ENCODE data around the gene KIF14. TPM values are rescaled to one million over a fixed set of nuclear protein-coding genes. Genes with fewer than 3 reads are reported as not detected.

Gene KIF14
- total RNA-seq, 1 donor from 2014 or later, result 0.11 TPM

DNA sequence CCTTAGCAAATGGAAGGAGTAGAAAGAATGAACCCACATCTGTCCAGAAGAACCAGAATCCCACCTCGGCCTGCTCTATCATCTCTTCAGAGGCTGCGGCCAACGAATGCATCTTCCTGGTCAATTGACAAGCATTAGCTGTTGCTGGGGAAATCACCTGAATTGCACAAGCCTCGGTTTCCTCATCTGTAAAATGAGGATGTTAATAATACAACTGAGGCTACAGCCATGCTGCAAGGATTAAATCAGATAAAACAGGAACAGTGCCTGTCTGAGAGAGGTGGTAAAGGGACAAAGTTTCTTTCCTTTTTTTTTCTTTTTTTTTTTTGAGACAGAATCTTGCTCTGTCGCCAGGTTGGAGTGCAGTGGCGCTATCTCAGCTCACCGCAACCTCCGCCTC, 99.8 kb downstream of the KIF14 start:
- no peak for ATAC-seq
- DNase-seq (ENCODE audit: missing footprints), result no peak
- intact Hi-C loops (cut with DNase I), result no loop called here

DNA sequence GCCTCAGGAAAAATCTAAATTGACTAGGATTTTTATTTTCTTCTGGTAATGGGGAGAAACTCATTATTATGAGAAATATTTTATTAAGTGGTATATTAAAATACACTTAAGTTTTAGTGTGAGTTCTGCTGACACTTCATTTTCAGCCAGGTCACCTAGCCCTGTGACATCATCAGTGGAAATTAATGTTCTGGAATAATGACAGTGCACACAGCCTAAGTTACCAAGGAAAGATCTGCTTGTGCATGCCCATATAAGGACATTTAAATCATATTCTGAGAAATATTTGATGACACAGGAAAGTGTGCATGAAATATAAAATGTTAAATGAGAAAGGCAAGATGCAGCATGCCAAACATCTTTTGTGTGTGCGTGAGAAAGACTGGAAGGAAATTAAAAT, 102.0 kb downstream of the KIF14 start:
- ATAC-seq, result no peak
- intact Hi-C loops (cut with DNase I), result no loop called here
- no peak for DNase-seq (ENCODE audit: missing footprints)

DNA sequence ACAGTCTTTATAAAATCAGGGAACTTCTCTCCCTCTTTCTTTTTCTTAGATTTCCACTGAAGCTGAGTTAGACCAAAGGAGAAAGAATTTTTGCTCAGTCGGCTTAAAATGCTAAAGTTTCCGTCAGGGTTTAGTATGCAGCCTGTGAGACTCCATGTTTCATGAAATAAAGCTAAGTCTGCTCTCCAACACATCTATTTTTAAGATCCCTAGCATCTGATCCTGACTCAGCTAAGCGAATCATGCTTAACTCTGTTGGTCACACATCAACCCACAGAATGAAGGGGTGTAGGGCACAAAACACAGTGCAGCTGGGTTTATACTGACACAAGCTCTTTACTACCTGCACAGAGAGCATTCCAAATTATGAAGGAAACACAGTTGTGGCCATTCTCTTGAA, 108.4 kb downstream of the KIF14 start:
- ATAC-seq, result no peak
- intact Hi-C loops (cut with DNase I), result no loop called here
- DNase-seq (ENCODE audit: missing footprints), result no peak

DNA sequence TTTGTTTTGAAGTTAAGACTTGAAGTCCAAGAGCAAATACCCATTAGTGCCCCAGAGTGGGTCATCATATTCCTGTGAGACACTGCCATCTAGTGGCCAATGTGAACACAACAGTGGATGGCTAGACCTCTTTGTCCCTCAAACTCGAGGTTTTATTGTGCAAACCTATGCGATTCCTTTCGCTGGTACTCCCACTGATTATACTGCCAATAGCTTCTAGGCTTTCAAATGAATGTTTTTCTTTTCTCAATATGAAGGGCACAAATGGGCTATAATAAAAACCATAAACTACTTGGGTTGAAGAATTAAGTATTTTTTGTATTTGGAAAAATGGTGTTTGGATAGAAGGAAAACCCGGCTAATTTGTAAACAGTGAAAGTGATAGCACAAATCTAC, 110.3 kb downstream of the KIF14 start:
- intact Hi-C loops (cut with DNase I), result no loop called here
- peak; percentile 79 for ATAC-seq
- DNase-seq (ENCODE audit: missing footprints), result no peak

DNA sequence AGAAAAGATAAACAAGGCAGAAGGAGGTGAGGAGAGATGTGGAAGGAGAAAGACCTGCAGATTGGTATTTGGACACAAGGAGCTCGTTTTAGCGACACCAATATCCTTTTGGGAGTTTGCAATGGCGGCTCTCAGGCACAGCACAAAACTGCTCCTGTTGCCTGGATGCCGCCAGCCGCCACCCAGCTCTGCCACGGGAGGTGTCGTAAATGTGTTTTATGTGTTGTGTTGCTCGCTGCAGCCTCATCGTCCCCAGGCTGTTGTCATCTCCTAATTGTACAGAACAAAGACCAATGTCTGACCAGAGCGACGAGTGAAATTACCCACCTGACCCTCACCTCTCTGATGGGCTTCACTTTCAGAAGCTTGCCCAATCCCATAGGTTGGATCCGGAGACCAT, 114.1 kb downstream of the KIF14 start:
- DNase-seq (ENCODE audit: missing footprints) (no peak), ATAC-seq (no peak)
- intact Hi-C loops (cut with DNase I), result loop anchor here (5.0 kb wide), 1 partner anchor 819 kb away; no protein-coding TSS in a partner anchor

DNA sequence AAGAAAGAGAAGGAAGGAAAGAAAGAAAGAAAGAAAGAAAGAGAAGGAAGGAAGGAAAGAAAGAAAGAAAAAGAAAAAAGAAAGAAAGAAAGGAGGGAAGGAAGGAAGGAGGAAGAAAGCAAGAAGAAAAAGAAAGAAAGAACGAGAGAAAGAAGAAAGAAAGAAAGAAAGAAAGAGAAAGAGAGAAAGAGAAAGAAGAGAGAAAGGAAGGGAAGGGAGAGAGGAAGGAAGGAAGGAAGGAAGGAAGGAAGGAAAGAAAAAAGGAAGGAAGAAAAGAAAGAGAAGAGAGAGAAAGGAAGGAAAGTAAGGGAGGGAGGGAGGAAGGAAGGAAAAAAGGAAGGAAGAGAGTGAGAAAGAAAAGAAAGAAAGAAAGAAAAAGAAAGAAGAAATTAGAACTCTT, 115.3 kb downstream of the KIF14 start:
- ATAC-seq (no peak), DNase-seq (ENCODE audit: missing footprints) (no peak)
- intact Hi-C loops (cut with DNase I), result loop anchor here (5.0 kb wide), 1 partner anchor 818 kb away; no protein-coding TSS in a partner anchor

Other genes with a start within 250 kb of the KIF14 start
- gene ZNF281, start 210.7 kb downstream of the KIF14 start, total RNA-seq, result 8.7 TPM
- 12.7 TPM for gene DDX59, start 49.2 kb upstream of the KIF14 start, total RNA-seq
- gene CAMSAP2, start 118.1 kb upstream of the KIF14 start, total RNA-seq, result 37.4 TPM